DOHH2 (cell line): Measurements from ENCODE around the gene DCP1A.

Experiments
- H3F3A ChIP-seq: fragments of 200-600 bp; sonication (generic), shearing (Covaris generic); 2 replicates; pipeline ENCODE4 v1.6.0; 2016; ENCODE audit warnings: antibody characterized with exemption, mild to moderate bottlenecking; ENCODE audit not compliant: control insufficient read depth, insufficient read depth
- H3K27ac ChIP-seq: fragments of 200-600 bp; sonication (generic); 2 replicates; pipeline ENCODE4 v1.5.1; 2014; ENCODE audit warnings: low read depth, mild to moderate bottlenecking, low read length, moderate library complexity
- H3K27me3 ChIP-seq: fragments of 200-600 bp; sonication (generic); 2 replicates; pipeline ENCODE4 v1.6.1; 2014; ENCODE audit warnings: mild to moderate bottlenecking, low read length, mixed read lengths; ENCODE audit not compliant: control insufficient read depth
- H3K36me3 ChIP-seq: fragments of 200-600 bp; sonication (generic); 2 replicates; pipeline ENCODE4 v1.6.1; 2014; ENCODE audit warnings: mild to moderate bottlenecking, low read length, moderate library complexity, mixed read lengths; ENCODE audit not compliant: control insufficient read depth
- H3K4me1 ChIP-seq: fragments of 200-600 bp; sonication (generic); 2 replicates; pipeline ENCODE4 v1.6.1; 2014; ENCODE audit warnings: mild to moderate bottlenecking, low read length, mixed read lengths; ENCODE audit not compliant: control insufficient read depth
- H3K4me2 ChIP-seq: fragments of 200-600 bp; sonication (generic); 2 replicates; pipeline ENCODE4 v1.6.0; 2014; ENCODE audit warnings: mild to moderate bottlenecking, low read length, moderate library complexity
- H3K4me3 ChIP-seq: fragments of 200-600 bp; sonication (generic); 2 replicates; pipeline ENCODE4 v1.5.1; 2014; ENCODE audit warnings: mild to moderate bottlenecking, low read length, mixed read lengths
- H3K79me2 ChIP-seq: fragments of 200-600 bp; sonication (generic); 2 replicates; pipeline ENCODE4 v1.6.1; 2014; ENCODE audit warnings: mild to moderate bottlenecking, low read length, mixed read lengths; ENCODE audit not compliant: control insufficient read depth
- H3K9me2 ChIP-seq: fragments of 200-600 bp; sonication (generic); replicated peaks from 2 replicates; pipeline ENCODE4 v1.6.1; 2014; ENCODE audit warnings: mild to moderate bottlenecking, low read length, mixed read lengths; ENCODE audit not compliant: control insufficient read depth
- H3K9me3 ChIP-seq: fragments of 200-600 bp; sonication (generic); 2 replicates; pipeline ENCODE4 v1.6.1; 2014; ENCODE audit warnings: antibody characterized with exemption, low read length, mixed read lengths; ENCODE audit not compliant: control insufficient read depth, insufficient read depth
- H4K20me1 ChIP-seq: fragments of 200-600 bp; sonication (generic); 2 replicates; pipeline ENCODE4 v1.6.0; 2014; ENCODE audit warnings: low read depth, mild to moderate bottlenecking, antibody characterized with exemption, low read length, moderate library complexity; ENCODE audit not compliant: control insufficient read depth, insufficient read depth
- CTCF ChIP-seq: fragments of 200-600 bp; sonication (generic); IDR thresholded peaks from one replicate; pipeline ENCODE4 v1.5.1; 2014; ENCODE audit warnings: antibody characterized with exemption, mild to moderate bottlenecking, low read depth, low read length; ENCODE audit not compliant: poor library complexity, severe bottlenecking
- EZH2phosphoT487 ChIP-seq: fragments of 200-600 bp; sonication (generic); IDR thresholded peaks from 2 replicates; pipeline ENCODE4 v1.6.1; 2017; ENCODE audit warnings: borderline replicate concordance, mild to moderate bottlenecking, antibody characterized with exemption, low read length, moderate library complexity, mixed read lengths

Gene DCP1A

GRCh38 chr3:53238051-53238850 is 109.1 kb downstream of the DCP1A start:
- H3K79me2 ChIP-seq, result peaks cover 37% of the 10 kb centered on the region
- TF ChIP-seq CTCF, result no peak
- TF ChIP-seq EZH2phosphoT487, result no peak
- no peaks in the 10 kb centered on the region for H3K9me3 ChIP-seq
- H3K27ac ChIP-seq, result no peak overlapping the region
- H3K36me3 ChIP-seq, result peaks cover 93% of the 10 kb centered on the region
- H3K9me2 ChIP-seq, result no peaks in the 10 kb centered on the region
- peaks cover 11% of the 10 kb centered on the region for H4K20me1 ChIP-seq
- H3K4me3 ChIP-seq, result no peak overlapping the region
- no peaks in the 10 kb centered on the region for H3K27me3 ChIP-seq
- H3K4me1 ChIP-seq, result no peaks in the 10 kb centered on the region
- 0 out of 2 replicates have a peak, but pooled peaks cover 2% of the 10 kb centered on the region for H3F3A ChIP-seq
- H3K4me2 ChIP-seq, result no peak overlapping the region

GRCh38 chr3:53236112-53236841 is 111.1 kb downstream of the DCP1A start:
- Histone ChIP-seq H3K36me3 (peaks cover 93% of the 10 kb centered on the region), H3K27ac (no peak overlapping the region), H4K20me1 (peaks cover 3% of the 10 kb centered on the region; the same call in 1 of the 2 replicates), H3F3A (0 out of 2 replicates have a peak, but pooled peaks cover 7% of the 10 kb centered on the region), H3K4me3 (no peak overlapping the region), H3K9me3 (no peaks in the 10 kb centered on the region), H3K79me2 (peaks cover 18% of the 10 kb centered on the region), H3K9me2 (no peaks in the 10 kb centered on the region), H3K27me3 (no peaks in the 10 kb centered on the region), H3K4me2 (no peak overlapping the region), H3K4me1 (no peaks in the 10 kb centered on the region)
- TF ChIP-seq EZH2phosphoT487 (no peak), CTCF (no peak)

GRCh38 chr3:53235545-53235944 is 111.8 kb downstream of the DCP1A start:
- peaks cover 93% of the 10 kb centered on the region for H3K36me3 ChIP-seq
- H3K27ac ChIP-seq, result no peak overlapping the region
- TF ChIP-seq EZH2phosphoT487 (no peak), CTCF (no peak)
- H3K4me2 ChIP-seq, result no peak overlapping the region
- H3F3A ChIP-seq, result 0 out of 2 replicates have a peak, but pooled peaks cover 8% of the 10 kb centered on the region
- H4K20me1 ChIP-seq, result 0 out of 2 replicates have a peak, but pooled peaks cover 3% of the 10 kb centered on the region
- no peaks in the 10 kb centered on the region for H3K9me3 ChIP-seq
- H3K9me2 ChIP-seq, result no peaks in the 10 kb centered on the region
- peaks cover 10% of the 10 kb centered on the region for H3K79me2 ChIP-seq
- no peaks in the 10 kb centered on the region for H3K27me3 ChIP-seq
- H3K4me1 ChIP-seq, result no peaks in the 10 kb centered on the region
- no peak overlapping the region for H3K4me3 ChIP-seq
